G401 (cell line): Measurements from ENCODE around the gene PLEKHA3. TPM values are rescaled to one million over a fixed set of nuclear protein-coding genes. Genes with fewer than 3 reads are reported as not detected.

Source experiments
- DNase-seq: peaks from one replicate; pipeline ENCODE4 v3.0.0-alpha.2; 2015; ENCODE audit warnings: low spot score
- in situ Hi-C: cut with HindIII; loops from 2 replicates; pipeline ENCODE4 v1.10.0; 2016; ENCODE audit warnings: low sequenced_read_pairs, mixed read lengths
- total RNA-seq: library from RNA; depleted of rRNA; stranded (reverse); fragments of >200 nt; shearing (Covaris generic); gene quantifications from 2 replicates; pipeline ENCODE4 v1.2.3, GENCODE V29; 2014

The PLEKHA3 gene
- total RNA-seq, 1 experiment from 2014 or later = 23.0 TPM

DNA sequence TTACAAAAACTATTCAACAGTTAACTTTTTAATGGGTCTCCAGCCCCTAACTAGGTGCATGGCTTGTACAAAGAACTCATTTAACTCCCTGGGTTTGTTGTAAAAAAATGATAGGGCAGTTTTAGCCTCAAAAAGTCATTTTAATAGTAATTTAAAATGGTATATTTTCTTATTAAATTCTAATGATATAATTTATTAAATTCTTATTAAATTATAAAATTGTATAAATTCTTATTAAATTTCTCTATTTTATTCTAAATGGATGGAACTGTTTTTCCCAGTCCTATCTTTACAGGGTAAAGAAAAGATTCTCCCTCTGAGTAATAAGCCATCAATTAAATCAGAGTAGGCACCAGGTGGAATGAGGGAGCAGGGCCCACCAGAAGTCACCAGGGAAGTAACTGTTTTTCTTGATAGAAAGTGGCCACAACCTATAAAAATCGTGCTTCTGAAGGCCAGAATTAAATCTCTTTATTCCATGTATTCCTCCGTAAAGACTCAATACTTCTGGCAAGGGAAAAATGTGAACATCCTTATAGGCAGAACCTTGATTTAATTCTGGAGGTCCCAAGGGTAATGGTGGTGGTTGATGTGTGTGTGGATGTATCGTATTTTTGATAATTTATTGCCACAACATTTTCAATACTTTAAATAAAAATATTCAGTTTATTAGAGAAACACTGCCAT, 2.7 kb upstream of the PLEKHA3 start:
- in situ Hi-C loops = no loop called here
- peak; percentile 23 for DNase-seq

DNA sequence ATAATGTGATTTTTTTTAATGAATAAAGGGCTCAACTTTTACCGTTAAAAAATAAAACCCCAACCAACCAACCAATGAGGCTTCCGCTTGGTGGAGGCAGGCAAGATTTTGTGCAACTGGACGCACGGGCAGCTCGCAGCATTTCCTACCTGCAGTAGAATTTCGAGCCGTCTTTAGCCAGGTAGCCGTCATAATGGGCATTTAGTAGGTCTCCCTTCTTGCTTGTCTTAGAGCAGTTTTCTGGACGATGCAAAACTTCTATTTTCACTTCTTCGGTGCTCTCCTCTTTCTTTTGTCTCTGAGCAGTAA, 2.2 kb upstream of the PLEKHA3 start:
- DNase-seq = no peak
- in situ Hi-C loops = no loop called here

DNA sequence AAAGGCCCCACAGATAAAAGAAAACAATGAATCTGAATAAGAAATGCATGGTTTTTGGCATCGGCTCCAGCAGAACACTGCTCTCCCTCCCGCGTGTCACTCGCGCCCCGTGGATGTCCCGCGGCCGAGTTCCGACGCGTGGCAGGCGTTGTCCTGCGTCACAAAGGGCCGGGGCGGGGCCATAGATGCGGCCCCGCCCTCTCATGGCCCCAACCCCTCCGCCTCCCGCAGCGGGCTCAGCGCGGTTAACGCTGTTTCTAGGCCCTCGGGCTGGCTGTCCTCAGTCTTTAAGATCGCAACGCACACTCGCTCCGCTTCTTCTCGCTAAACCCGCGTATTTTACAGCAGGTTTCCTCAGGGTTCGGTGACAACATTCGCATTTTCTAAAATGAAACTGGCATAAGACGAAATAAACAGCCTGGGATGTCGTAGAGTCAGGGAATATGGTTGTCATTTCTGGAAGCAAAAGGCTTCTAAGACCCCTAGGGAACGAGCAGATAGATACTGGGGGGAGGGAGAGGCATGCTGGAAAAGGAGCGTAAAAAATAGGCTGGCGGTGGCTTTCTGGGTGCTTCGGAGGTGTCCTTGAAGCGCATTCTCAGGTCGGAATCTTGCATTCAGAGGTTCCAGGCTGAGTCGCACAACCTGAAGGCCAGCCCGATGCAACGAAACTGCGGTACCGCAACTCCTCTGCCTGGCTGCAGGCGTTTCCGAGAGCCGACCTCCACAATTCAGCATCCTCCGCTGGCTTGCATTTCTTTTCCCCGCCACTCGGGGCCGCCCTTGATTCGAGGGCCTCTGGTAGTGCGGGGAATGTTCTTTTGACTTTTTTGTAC, 1.6 kb upstream of the PLEKHA3 start, which contains the start of gene FKBP7:
Gene FKBP7 (minus strand): TSS at position 162 of the 836 bp plus-strand sequence. CDS start 101 bp downstream, at position 61.
- in situ Hi-C loops = no loop called here

DNA sequence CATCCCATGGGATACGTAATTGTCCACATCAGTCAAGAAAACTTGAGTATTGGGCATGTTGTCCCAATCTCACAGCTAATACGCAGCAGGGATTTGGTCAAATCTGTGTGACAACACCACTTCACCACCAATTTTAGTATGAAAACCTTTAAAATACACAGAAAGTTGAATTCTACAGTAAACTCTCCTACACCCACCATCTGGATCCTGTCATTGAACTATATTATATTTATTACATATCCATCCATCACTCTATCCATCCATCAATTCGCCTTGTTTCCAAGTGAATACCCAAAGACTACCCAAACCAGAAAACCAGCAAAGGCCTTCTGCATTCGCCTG, 1.0 kb upstream of the PLEKHA3 start:
- in situ Hi-C loops = no loop called here
- DNase-seq = no peak

More for the DNA sequence above, 1.6 kb upstream of the PLEKHA3 start, which contains the start of gene FKBP7:
- DNase-seq = peak; percentile 93

DNA sequence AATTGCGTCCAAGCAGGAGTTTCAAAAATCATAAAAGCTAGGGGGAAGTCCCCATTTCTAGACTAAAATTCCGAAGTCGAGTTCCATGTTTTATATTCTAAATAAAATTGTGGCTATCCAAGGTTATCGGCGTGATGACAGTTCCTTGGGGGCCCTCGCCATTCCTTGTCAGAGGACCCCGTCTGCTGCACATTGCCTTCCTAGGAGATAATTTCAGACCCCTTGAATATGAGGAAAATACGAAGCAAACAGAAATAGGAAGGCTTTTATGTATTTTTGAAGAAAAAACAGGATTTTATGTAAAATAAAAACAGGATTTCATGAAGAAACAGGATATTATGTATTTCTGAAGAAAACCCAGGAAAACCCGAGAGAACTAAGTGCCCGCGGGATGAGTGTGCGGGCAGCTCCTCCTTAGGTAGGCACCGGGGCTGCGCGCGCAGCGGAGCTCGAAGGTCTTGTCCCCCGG, 465 bp upstream of the PLEKHA3 start:
- in situ Hi-C loops = no loop called here

DNA sequence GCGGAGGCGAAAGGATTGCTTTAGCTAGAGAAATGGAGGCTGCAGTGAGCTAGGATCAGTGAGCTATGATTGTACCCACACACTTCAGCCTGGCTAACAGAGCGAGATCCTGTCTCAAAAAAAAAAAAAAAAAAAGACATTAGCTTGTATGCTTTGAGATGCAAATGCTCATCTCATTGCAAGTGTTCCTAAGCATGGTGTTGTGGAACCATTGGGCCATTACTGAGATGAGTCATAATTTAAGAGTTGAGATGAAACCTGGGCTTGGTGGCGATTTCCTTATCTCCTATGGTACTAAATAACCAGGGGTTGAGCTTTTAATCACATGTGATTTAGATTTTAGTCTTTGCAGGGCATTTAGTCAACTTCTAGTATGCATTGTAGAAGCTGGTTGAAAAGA, 2.2 kb downstream of the PLEKHA3 start:
- in situ Hi-C loops = no loop called here
- no peak for DNase-seq

More for the DNA sequence above, 465 bp upstream of the PLEKHA3 start:
- DNase-seq = no peak

DNA sequence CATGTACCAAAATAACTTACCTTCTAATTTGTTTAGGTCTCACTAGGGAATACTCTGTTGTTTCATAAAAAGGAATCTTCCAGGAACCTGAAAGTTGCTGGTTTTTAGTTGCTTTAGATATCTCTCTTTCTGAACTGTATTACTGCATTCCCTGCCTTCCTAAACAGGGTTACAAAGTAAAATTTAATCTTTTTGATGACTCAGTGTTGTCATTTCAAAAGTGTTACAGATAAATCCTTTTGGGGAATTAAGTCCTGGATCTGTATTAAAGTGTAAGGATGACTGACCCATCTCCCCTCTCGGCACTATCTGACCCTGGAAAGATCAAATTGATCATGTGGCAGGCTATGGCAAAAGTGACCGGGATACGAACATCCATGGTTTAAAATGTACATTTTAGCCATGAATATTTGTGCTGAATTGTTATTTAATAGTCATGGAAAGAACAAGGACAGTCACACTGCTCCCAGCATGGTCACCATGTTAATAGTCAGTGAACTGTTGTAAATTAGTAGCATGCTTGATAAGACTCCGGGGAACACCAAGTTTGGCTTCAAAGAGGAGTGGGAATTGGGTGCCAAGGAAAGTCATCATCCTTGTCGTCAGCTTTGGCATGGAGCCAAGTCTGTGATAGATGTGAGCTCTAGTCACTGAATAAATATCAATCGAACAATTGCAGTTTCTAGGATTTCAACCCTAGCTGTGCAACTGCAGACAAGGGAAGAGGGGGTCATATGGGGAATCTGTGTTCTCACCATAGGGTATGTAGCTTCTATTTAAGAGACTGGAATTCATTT, 4.2 kb downstream of the PLEKHA3 start:
- in situ Hi-C loops = no loop called here
- DNase-seq = peak; percentile 41

DNA sequence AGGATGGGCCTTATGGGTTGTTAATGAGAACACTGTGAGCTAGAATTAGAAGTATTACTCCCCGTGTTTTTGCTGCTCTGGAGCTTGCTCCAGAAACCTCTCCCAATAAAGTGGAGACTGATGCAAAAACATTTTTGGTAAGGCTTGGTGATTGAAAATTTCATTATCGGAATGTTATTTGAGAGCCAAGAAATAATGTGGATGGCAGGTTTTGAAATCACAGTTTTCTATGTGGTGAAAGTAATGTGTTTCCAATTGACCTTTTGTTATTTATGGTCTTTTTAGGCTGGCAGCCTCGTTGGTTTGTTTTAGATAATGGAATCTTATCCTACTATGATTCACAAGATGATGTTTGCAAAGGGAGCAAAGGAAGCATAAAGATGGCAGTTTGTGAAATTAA, 5.1 kb downstream of the PLEKHA3 start:
- DNase-seq = no peak
- in situ Hi-C loops = no loop called here

DNA sequence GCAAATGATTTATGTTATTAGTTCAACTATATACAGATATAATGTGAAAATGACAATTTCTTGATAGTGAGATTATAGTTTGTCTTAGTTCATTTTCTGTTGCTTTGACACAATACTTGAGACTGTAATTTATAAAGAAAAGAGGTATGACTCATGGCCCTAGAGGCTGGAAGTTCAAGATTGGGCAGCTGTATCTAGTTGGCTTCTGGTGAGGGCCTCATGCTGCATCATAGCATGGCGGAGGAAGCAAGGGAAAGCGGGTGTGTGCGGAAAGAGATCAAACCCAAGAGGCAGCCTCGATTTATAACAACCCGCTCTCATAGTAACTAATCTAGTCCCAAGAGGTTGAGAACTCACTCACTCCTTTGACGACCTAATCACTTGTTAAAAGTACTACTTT, 11.4 kb downstream of the PLEKHA3 start:
- in situ Hi-C loops = no loop called here

DNA sequence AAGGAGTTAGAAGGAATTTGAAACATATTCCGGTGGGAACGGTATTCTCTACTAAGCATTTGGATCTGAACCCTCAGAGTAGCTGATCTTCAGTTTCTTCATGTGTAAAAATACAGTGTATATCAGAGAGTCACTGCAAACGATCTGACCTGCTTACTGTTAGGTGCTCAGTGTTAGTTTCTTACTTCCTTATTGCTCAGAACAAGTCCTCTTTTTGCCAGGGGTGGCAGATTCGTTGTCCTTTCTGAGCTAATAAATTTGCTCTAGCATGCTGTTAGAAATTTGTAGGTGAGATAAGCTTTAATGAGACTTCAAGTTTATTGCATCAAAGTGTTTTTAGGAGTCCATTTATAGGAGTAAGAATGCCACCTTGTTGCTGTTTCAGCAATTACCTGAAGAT, 15.8 kb downstream of the PLEKHA3 start:
- DNase-seq = no peak
- in situ Hi-C loops = no loop called here

More for the DNA sequence above, 11.4 kb downstream of the PLEKHA3 start:
- DNase-seq = no peak

DNA sequence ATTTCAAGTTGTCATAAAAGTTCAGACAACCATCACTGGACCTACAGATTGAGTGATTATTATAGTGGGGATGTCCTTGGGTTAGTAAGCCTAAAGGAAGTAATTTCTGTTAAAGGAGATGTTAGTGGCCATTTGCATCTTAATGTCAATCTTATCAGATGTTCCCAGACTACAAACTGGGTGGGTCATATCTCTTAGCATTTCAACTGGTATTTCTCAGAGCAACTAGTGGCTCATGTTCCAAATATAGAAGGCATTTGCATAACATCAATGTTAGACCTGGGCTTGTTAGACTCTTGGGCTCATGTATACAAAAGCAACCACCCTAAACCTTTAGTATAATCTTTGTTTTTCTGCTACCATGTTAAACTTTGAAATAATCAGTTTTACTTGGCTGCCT, 17.9 kb downstream of the PLEKHA3 start:
- in situ Hi-C loops = no loop called here
- no peak for DNase-seq

DNA sequence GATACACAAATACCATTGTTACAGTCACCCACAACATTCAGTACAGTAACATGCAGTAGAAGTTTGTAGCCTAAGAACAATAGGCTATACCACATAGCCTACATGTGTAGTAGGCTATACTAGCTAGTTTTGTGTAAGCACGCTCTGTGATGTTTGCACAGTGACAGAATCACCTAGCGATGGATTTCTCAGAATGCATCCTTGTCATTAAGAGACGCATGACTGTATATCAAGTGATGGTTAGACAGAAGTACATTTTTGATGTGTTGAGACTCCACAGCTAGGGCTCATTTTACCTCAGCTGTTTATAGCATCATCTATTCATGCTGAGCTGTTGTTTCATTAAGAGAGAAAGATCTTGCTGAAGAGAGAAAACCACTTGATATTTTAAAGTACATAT, 19.4 kb downstream of the PLEKHA3 start:
- DNase-seq = no peak
- in situ Hi-C loops = no loop called here

DNA sequence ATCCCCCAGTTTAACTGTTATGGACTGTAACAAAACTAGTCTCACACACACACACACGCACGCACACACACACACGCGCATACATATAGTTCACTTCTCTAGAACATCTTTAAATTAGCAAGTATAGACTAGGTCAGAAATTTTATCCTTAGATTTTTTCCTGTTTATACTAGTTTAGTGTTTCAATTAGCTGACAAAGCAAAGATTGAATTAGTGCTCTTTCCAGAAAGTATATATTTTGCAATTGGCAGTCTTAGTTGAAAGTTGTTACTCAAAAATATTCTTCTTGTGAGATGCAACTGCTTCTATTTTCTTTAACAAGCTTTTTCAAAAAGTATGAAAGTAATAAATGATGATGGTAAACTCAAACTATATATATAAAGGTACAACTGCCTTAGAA, 22.5 kb downstream of the PLEKHA3 start:
- in situ Hi-C loops = no loop called here
- no peak for DNase-seq

DNA sequence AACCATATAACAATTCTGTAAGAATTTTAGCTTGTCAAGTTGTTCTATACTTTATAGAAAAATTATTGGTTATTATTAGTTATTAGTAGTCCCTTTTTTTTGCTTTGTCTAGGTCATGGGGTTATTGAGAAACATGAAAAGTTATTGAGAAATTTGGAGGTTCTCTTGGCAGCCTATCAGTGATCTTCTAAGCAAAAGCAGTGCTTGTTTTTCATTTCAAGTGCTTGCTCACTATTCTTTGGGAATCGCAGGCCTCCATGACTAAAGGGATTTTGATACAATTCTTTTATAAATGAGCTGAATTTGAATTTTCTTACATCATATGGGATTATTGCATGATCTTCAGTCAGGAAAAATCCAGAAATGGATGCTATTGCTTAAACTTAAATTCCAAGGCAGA, 25.8 kb downstream of the PLEKHA3 start:
- no peak for DNase-seq
- in situ Hi-C loops = no loop called here

DNA sequence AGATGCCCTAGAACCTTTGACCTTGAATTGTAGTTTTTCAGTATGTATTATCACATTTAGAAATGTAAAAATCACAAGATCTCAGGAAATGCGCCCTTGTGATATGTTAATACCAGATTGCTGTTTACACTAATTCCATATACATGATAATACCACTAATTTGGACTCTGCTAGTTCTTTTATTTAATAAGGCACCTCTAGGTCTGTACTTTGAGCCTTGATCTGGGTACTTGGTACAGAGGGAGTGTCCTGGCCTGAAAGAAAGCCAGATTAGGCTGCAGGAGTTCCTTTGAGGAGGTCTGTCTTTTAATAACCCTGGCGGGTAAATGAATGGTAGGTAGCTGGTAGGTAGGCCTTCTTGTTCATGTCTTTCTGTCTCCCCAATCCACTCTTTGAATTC, 26.3 kb downstream of the PLEKHA3 start:
- in situ Hi-C loops = no loop called here

DNA sequence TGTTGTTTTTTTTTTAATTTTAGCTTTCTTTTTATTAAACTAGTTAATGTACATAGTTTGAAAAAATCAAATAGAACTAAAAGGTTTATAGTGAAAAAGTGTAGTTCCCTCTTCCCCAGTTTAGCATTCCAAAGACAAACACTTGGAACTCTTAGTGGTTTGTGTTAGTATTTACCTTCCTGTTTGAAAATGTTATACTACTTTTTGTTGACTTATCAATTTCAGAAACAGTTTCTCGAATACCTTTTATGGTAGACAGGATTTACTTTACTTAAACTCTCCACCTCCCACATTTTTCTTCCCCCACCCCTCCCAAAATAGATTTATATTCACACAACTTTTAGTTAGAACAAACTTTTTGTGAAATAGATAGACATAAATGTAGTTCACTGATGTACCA, 26.7 kb downstream of the PLEKHA3 start:
- no peak for DNase-seq
- in situ Hi-C loops = no loop called here

More for the DNA sequence above, 26.3 kb downstream of the PLEKHA3 start:
- DNase-seq = no peak

DNA sequence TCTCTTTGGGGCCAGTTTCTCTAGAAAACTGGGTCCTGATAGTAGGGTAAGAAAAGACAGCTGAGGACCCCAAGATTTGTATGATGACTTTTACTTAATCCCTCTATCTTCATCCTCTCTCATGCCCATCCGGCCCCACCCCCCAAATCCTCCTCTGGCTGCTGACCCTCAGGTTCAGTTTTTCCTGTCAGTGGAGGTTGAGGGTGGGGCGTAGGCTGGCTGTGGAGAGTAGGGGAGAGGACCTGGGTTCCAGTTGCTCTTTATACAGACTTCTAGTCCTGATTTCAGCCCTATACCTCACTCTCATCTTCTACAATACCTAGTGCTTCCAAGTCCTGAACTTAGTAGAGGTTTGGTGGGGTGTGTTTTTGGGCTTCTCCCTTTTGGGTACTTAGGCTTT, 28.4 kb downstream of the PLEKHA3 start:
- in situ Hi-C loops = no loop called here
- no peak for DNase-seq

DNA sequence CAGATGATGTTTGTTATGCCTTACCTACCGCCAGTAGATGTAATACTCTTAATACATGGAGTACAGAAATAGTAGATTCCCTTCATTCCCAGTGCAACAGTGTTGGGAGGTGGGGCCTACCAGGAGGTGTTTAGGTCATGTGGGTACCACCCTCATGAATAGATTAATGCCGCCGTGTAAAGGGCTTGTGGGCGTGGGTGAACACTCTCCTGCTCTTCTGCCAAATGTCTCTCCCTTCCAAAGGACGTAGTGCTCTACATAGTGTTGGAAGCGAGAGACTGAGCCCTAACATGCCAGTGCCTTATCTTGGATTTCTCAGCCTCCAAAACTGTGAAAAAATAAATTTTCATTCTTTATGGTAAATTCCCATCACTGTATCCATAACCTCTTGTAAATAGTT, 30.1 kb downstream of the PLEKHA3 start:
- in situ Hi-C loops = no loop called here
- DNase-seq = no peak

DNA sequence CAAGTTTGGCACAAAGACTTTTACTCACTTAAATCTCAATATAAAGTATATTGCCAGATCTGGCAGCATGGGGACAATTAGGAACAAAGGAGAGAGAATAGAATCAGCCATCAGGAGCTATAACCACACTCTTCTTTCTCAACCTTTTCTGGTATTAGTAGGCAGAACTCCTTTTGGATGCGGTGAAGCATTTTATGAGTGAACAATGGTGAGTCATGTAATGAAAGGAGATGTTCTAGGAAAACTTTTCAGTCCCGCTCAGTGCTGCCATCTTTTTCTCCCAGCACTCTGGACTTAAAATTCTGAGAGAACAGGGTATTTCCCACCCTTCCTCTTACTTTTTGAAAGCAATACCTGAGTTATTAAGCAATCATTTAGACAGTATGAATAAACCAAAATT, 32.2 kb downstream of the PLEKHA3 start:
- in situ Hi-C loops = no loop called here

DNA sequence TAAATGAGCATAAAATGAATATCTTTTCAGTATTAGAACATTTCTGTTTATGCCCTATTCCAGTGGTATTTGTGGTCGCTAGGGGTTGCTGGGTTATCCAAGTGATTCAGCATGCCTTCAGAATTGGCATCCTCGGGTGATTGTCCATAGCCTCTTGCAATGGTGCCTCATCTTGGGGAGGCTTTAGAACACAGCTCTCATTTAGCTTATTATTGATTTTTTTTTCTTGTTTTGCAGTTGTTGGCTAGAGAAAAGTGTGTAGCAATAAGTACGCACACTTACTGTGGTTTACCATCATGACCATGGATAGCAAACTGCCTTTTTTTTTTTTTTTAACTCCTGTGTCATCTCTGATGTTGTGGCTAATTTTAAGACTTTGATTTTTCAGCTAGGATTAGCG, 33.6 kb downstream of the PLEKHA3 start:
- in situ Hi-C loops = no loop called here
- DNase-seq = no peak

More for the DNA sequence above, 32.2 kb downstream of the PLEKHA3 start:
- no peak for DNase-seq
